ENCODE measurements around the gene TMEM239.
"Not testable (repeated sequence)": the region's sequence is repeated elsewhere in the genome, so short reads cannot be mapped to it uniquely, and the experiment has no call there.

The TMEM239 gene

DNA sequence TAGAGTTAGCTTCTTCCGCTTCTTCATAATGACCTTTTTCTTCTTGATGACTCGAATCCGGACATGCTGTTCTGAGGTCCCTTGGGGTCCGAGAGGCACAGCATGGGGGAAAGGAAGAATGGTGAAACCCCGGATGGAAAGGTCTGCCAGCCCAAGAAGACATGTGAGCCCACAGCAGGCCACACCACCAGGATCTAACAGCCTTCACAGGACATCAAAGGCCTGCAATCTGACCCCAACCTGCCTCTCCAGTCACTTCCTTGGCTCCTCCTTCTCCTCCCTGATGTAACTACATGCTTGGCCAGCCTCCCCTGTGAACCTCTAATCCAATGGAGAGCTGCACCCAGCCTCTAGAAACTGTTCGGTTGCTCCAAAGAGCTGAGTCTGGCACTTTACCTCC, 17.4 kb upstream of the TMEM239 start:
- DNase-seq: no peak
- intact Hi-C loops (cut with DNase I): no loop called here

DNA sequence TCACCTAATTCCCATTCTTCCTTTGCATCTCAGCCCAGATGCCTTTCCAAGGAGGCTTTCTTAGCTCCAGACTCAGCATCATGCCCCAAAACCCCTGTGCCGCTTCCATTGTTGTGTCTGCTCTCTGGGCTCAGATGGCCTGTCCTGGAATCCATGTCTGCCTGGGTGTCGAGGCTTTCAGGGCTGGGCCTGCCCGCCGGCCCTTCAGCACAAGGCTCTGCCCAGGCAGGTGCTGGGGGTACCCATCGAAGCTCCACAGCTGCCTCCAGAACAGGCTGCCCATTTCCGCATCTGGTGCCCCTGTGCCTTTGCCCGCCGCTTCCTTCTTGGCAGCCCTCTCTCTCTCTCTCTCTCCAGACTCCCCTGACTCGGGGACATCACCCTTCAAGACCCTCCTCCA, 16.9 kb upstream of the TMEM239 start:
- intact Hi-C loops (cut with DNase I): no loop called here

DNA sequence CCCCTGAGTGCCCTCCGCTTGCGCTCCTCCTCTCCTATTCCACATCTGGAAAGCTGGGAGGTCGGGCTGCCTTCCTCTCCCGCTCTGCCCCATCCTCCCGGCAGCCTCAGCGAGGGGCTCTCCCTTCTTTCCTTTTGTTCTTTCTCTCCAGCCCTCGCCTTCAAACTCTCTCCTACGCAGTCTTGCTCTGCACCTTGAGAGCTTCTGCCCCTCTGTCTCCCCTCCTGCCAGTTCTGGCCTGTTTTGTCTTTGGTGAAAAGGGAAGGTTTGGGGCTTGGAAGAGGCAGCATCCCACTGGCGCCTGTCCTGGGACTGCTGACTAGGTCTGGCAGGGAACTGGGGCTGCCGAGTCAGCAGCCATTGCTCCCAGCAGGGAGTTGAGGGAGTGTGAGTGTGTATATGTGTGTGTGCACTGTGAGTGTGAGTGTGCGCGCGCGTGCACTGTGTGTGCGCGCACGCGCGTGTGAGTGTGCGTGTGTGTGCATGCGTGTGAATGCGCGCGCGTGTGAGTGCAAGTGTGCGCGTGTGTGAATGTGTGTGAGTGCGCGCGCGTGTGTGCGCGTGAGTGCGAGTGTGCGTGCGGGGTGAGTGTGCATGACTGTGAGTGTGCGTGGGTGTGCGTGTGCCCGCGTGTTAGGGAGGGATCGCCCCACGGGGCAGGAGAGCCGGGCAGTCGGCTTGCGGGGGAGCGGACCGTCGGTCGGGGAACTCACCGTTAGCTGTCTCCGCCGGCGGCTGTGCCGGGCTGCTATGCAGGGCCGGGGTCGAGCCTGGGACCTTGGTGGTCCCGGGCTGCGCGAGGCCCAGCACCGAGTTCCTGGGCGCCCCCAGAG, 16.3 kb upstream of the TMEM239 start:
- intact Hi-C loops (cut with DNase I): no loop called here
- DNase-seq: peak in 1 of 42 donors; percentile 42

More for the DNA sequence above, 16.9 kb upstream of the TMEM239 start:
- peak in 1 of 42 donors; percentile 29 for DNase-seq

DNA sequence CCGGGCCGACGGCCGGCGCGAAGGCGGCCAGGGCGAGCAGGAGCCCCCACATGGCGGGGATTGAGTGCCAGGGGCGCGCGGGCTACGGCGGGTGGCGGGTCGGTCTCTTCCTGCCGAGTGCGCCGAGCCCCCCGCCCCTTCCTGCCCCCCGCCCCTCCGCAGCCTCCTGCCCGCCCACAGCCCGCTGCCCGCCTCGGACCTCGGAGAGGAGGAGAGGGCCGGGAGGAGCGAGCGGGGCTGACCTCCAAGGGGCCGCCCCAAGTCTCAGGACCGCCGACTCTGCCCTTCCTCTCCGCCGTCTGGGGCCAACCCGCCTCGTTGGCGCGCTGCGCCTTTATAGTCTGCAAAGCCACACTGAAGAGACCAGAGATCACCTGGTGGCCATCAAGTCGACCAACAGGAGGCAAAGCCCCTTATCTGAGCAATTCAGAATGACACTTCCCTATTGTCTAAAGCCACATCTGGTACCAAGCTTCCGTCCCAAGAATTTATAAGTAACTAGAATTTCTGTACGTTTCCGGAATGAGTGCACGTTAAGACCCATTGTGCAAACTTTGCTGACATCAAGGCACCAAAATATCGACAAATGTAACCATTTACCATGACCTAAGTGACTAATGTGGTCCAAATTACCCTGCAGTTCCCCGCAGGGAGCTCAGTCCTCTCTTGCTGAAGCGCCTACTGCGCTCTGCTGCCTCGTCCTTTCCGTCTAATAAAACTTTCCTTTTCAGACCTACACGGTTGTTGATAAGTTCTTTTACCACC, 15.5 kb upstream of the TMEM239 start, which contains the start of gene CPXM1:
Gene CPXM1 (minus strand): TSS at position 107 of the 765 bp plus-strand sequence. CDS start 55 bp downstream, at position 52.
- intact Hi-C loops (cut with DNase I): no loop called here

DNA sequence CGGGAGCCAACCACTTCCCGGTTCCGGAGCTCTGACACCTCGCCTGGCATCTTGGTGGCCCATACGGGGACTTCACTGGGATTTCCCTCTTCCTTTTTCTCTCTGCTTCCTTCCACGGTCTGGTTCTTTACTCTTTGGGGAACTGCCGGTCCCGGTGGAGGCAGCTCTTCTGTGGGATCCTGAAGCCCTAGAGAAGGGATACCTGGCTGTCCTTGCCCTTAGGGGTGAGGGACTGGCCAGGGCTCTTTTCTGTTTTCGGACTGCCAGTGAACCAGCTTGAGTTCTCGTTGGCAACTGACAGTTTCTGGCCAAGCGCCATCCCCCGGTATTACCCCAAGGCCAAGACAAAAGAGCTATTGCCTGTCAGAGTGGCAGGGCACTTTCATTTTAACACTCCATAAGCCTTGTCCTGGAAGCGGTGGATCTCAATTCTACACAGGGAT, 14.9 kb upstream of the TMEM239 start:
- intact Hi-C loops (cut with DNase I): no loop called here
- peak in 1 of 42 donors; percentile 32 for DNase-seq

More for the DNA sequence above, 15.5 kb upstream of the TMEM239 start, which contains the start of gene CPXM1:
- peak in 1 of 42 donors; percentile 33 for DNase-seq

DNA sequence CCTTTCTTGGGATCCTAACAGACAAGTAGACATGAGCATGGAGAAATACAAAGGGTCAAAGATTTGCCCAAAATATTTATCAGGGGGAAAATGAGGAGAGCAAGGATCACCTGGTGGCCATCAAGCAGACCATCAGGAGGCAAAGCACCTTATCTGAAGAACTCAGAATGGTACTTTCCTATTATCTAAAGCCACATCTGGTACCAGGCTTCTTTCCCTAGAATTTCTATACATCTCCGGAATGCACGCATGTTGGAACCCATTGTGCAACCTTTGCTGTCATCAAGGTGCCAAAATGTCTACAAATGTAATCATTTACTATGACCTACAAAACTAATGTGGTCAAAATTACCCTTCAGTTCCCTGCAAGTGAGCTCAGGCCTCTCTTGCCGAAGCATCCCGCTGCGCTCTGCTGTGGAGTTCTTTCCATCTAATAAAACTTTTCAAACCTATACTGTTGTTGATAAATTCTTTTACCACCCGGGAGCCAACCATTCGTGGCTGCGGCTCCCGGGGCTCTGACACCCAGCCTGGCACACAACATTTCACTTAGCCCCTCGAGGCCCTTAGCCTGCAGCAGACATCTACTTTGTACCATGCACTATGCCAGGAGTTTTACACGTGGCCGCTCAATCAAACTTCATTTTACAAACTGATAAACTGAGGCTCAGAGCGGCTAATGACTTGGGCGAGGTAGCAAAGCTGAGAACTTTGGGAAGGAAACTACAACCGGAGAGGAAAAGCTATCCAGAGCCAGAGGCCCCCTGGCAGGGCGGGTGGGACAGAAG, 11.9 kb upstream of the TMEM239 start:
- intact Hi-C loops (cut with DNase I): no loop called here
- peak in 2 of 42 donors; percentile 9 to 18 for DNase-seq

DNA sequence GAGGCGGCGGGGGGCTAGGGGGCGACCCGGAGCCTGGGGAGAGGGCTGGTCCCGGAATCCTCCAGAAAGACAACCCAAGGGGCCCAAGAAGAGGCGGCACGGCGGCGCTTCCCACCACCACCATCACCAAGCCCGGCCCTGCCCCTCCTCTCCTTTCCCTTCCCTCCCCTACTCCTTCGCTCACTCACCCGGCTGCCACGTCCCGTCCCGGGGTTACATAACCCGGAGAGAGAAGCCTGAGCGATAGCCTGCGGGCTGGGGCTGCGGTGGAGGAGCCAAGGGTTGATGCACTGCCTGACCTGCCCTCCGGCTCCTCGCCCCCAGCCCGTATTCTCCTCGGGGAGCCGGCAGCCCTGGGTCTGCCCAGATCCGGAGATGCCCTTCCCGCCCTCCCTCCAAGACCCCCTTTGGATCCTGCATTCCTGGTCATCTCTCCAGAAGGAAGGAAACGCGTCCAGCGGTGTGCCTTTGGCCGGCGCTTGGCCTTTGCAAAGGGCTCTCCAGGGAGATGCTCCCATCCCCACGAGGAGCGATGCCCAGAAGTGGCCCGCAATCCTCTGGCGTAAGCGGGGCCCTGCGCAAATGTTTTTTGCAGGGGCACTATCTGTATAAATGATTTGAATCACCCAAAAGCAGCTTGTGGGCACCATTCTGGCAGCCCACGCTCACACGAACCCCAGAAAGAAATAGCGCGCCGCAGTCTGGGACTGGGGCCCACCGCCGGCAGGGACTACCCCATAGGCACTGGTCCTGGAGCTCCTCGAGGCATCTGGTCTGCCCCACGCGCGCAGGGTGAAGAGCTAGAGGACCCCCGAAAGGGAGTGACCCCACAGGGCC, 11.1 kb upstream of the TMEM239 start:
- intact Hi-C loops (cut with DNase I): no loop called here
- peak in 25 of 42 donors; percentile 12 to 67 (median 31) for DNase-seq

DNA sequence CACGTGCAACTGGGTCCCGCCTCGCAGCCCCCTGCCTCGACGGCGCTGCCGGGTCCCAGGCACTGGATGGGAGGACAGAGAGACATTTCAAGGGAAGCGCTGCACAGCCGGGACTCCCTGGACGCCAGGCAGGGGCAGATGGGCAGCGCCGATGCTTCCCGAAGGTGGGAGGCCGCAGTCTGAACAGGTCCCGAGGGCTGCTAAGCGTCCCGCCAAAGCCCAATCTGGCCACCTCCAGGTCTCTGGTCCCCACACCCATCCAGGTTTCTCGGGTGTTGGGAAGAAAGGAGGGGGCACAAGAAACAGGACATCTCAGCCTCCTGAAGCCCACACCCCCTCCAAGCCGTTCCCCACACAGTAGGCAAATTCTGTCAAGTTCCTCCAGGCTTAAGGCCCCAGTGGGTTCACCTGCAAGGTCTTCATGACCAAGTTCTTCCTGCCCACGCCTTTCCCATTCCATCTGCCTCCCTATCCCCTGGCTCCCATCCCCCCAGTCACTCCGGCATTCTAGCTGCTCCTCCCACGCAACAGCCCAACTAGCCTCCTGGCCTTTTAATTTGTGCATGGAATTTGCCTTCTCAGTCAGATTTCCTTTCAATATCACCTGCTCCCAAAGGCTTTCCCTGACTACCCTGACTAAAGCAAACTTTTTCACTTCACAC, 10.3 kb upstream of the TMEM239 start:
- intact Hi-C loops (cut with DNase I): no loop called here
- DNase-seq: peak in 2 of 42 donors; percentile 14 to 23

DNA sequence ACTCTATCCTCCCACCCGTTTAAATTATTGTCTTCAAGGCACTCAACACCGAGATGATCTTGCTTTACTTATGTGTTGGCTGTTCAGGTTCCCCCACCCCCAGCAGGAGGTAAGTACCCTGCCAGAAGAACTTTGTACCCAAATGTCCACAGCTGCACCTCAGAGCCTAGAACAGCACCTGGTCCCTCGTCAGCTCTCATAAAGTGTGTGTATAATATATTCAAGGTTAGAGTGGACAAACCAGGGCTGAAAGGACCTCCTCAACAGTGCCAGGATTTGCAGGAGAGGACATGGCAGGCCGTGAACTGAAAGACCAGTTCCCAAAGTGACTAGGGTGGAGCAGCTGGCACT, 9.8 kb upstream of the TMEM239 start:
- intact Hi-C loops (cut with DNase I): no loop called here
- DNase-seq: peak in 2 of 42 donors; percentile 9 to 28

DNA sequence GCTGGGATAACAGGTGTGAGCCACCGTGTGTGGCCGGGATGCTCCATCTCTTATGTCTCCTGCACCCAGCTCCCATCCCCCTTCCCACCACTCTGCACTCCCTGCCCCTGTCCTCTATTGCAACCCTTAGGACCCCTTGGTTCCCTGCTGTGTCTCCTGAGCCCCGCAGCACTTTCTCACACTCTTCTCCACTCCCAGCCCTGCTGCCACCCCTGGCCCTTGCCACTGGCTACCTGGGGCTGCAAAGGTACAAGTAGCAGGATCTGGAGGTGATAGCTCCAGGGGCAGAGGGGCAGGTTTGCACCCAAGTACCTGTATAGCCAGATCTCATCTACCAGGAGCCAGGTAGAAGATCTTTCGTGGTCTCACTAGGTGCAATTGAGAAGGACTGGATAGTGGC, 9.1 kb upstream of the TMEM239 start:
- intact Hi-C loops (cut with DNase I): no loop called here
- peak in 2 of 42 donors; percentile 12 to 27 for DNase-seq

DNA sequence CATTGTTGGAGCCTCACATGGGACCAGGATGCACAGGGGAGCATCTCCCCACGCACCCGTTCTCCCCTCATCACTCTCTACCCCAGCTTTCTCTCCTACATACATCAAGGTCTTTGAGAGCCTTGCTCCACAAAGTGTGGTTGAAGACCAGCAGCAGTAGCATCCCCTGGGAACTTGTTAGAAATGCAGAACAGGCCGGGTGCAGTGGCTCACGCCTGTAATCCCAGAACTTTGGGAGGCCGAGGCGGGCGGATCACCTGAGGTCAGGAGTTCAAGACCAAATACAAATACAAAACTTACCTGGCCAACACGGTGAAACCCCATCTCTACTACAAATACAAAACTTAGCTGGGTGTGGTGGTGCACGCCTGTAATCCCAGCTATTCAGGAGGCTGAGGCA, 8.2 kb upstream of the TMEM239 start:
- DNase-seq: peak in 2 of 42 donors; percentile 13 to 27

DNA sequence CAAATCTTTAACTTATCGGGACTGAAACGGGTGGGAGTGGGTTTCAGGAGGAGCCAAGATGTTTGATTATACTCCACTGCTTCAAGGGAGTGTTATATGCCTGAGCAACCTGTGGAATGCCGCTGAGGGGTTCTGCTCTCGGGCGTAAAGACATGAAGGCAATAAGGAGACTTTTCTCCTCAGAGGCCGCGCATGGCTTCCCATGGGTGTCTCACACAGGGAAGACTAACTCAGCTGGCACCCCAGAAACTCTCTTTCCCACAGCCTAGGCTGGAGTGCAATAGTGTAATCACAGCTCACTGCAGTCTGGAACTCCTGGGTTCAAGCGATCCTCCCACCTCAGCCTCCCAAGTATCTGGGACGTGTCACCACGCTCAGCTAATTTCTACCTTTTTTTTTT, 6.5 kb upstream of the TMEM239 start:
- no peak for DNase-seq
- intact Hi-C loops (cut with DNase I): no loop called here

More for the DNA sequence above, 8.2 kb upstream of the TMEM239 start:
- intact Hi-C loops (cut with DNase I): not testable (repeated sequence)

DNA sequence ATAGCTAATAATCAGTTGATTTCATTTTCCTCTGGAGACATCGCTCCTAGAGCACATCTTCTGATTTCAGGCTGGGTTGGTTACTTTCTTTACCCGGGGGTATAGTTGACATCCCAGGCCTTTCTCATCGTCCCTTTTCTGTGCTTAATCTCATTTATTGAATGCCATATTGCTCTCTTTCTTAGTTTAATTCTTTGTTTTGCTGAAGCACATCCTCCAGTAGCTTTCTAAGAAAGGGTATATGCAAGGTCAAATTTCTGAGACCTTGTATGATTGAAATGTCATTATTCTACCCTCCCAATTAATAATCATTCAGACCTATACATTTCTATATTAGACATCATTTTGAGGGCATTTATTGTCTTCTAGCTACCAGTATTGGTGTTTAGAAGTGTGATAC, 4.0 kb upstream of the TMEM239 start:
- intact Hi-C loops (cut with DNase I): no loop called here
- DNase-seq: no peak

DNA sequence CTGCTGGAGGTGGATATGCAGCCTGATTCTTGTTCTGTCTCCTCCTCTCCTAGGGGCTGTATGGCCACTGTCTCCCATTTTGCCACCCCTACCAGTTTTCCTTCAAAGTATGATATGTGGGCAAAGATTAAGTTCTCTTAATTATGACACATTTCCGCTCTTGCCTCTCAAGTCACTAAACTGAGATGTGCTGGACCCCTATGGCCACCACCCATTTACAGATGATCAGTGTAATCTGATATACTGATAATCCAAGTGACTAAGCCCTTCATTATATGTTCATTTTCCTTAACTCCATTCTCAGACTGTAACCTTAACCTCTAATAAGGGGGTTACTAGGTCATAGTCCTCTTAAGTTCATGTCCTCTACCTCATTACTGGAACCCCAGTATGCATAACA, 2.1 kb upstream of the TMEM239 start:
- intact Hi-C loops (cut with DNase I): no loop called here
- DNase-seq: no peak

DNA sequence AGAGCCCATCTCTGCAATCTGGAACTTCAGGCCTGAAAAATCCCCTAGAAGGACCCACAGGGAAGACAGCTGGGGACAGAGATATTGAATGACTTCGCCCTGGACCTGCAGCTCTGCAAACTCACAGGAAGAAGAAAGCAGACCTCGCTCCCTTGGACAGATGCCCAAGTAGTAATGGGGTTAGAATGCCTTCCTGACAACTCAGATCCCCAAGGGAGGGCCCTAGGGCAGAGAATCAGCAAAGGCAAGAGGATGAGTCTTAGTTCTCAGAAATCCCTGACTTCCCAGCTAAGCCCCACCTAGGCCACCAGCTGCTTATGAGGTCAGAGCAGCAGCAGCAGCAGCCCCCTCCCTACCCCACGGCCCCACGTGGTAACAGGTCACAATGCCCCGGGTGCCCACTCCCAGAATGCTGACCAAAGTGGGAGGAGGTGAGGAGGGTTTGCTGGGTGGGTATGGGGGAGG, 1.5 kb upstream of the TMEM239 start, which contains the start of gene C20orf141:
Gene C20orf141 (plus strand): TSS at position 401 of the 465 bp plus-strand sequence. CDS start 198 bp downstream, outside the sequence.
- intact Hi-C loops (cut with DNase I): no loop called here
- peak in 1 of 42 donors; percentile 2 for DNase-seq

DNA sequence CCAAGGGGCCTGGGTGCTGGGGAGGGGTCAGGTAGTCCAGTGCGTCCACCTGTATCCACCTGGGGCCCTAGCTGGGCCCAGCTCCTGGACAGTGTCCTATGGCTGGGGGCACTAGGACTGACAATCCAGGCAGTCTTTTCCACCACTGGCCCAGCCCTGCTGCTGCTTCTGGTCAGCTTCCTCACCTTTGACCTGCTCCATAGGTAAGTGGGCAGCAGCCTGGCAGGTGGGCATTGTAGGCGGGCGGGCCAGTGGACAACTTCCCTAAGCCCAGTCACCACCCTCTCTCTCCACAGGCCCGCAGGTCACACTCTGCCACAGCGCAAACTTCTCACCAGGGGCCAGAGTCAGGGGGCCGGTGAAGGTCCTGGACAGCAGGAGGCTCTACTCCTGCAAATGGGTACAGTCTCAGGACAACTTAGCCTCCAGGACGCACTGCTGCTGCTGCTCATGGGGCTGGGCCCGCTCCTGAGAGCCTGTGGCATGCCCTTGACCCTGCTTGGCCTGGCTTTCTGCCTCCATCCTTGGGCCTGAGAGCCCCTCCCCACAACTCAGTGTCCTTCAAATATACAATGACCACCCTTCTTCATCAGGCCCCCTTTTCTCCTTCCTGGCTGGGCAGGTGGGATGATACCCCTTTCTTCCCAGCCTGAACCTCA, 793 bp upstream of the TMEM239 start:
- intact Hi-C loops (cut with DNase I): no loop called here
- DNase-seq: peak in 1 of 42 donors; percentile 0
